ENCODE measurements around the gene ISL2. TPM values are rescaled to one million over a fixed set of nuclear protein-coding genes. Genes with fewer than 3 reads are reported as not detected.

ISL2 gene
- total RNA-seq, 4 donors from 2014 or later: 1.3 to 1.4 TPM; not detected in 2

DNA sequence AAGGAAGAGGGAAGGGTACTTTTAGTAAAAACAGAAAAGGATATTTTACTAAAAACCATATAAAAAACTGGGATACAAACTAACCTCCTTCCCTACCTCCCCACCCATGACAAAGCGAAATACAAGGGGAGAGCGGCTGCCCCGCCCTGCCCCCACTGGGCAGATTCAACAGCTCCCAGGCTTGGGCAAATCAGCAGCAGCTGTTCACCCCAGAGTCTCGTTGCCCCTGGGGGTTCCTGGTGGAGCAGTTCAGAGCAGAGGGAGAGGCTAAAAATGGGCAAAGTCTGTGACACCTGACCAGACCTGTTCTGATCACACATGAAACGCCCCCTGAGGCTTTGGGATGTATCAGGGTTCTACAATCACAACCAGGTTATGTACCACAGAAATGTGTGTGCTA lies 22.8 kb upstream of the ISL2 start:
- TF ChIP-seq, protein P1, sequence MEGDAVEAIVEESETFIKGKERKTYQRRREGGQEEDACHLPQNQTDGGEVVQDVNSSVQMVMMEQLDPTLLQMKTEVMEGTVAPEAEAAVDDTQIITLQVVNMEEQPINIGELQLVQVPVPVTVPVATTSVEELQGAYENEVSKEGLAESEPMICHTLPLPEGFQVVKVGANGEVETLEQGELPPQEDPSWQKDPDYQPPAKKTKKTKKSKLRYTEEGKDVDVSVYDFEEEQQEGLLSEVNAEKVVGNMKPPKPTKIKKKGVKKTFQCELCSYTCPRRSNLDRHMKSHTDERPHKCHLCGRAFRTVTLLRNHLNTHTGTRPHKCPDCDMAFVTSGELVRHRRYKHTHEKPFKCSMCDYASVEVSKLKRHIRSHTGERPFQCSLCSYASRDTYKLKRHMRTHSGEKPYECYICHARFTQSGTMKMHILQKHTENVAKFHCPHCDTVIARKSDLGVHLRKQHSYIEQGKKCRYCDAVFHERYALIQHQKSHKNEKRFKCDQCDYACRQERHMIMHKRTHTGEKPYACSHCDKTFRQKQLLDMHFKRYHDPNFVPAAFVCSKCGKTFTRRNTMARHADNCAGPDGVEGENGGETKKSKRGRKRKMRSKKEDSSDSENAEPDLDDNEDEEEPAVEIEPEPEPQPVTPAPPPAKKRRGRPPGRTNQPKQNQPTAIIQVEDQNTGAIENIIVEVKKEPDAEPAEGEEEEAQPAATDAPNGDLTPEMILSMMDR (IDR thresholded peaks at IDR 0.05): no peak
- TF ChIP-seq EP300 (IDR thresholded peaks at IDR 0.05; ENCODE audit: low read depth) (no peak), POLR2A (IDR thresholded peaks at IDR 0.05) (no peak), POLR2AphosphoS5 (IDR thresholded peaks at IDR 0.05) (no peak)
- Histone ChIP-seq H3K9me3 (no peaks in the 10 kb centered on the region), H3K27me3 (no peaks in the 10 kb centered on the region), H3K36me3 (no peaks in the 10 kb centered on the region), H3K27ac (no peak overlapping the region), H3K4me3 (no peak overlapping the region), H3K4me1 (peaks cover 3 to 21% (median 10%) of the 10 kb centered on the region in 4 donors)
- no peak for DNase-seq
- 79 to 80% methylated on average over 1 to 5 of the region's 5 CpGs for WGBS, 2 donors (ENCODE audit: low coverage in 1 of 2)
- in situ Hi-C loops (cut with MboI; ENCODE audit: low pct_ligation_motif_present in 1 of 4, low pct_unique_long_range_greater_than_20kb in 1 of 4, low sequenced_read_pairs in 3 of 4): no loop called here
- intact Hi-C loops (cut with DNase I; ENCODE audit: low total_unique reads): no loop called here

DNA sequence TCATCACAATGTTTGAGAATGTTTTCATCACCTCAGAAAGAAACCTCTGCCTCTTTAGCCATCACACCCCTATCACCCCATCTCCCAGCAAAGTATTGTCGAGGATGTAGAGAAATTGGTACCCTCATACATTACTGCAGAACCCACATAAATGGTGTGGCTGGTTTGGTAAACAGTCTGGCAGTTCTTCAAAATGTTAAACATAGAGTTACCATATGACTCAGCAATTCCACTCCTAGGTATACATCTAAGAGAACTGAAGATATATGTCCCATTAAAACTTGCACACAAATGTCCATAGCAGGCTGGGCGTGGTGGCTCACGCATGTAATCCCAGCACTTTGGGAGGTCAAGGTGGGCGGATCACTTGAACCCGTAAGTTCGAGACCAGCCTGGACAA lies 16.6 kb upstream of the ISL2 start:
- Histone ChIP-seq H3K36me3 (no peaks in the 10 kb centered on the region), H3K27me3 (peaks cover 28% of the 10 kb centered on the region), H3K9me3 (no peaks in the 10 kb centered on the region), H3K27ac (no peak overlapping the region), H3K4me3 (no peak overlapping the region), H3K4me1 (no peaks in the 10 kb centered on the region)
- TF ChIP-seq POLR2AphosphoS5 (IDR thresholded peaks at IDR 0.05): no peak
- TF ChIP-seq, protein P1 (IDR thresholded peaks at IDR 0.05): no peak
- no peak for TF ChIP-seq EP300 (IDR thresholded peaks at IDR 0.05; ENCODE audit: low read depth)
- TF ChIP-seq POLR2A (IDR thresholded peaks at IDR 0.05): no peak
- in situ Hi-C loops (cut with MboI; ENCODE audit: low pct_ligation_motif_present in 1 of 4, low pct_unique_long_range_greater_than_20kb in 1 of 4, low sequenced_read_pairs in 3 of 4): no loop called here
- no peak for DNase-seq
- intact Hi-C loops (cut with DNase I; ENCODE audit: low total_unique reads): no loop called here
- 91% methylated on average over 6 of the region's 6 CpGs; no CpG with 5 or more reads in 1 of the 2 donors for WGBS, 2 donors (ENCODE audit: low coverage in 1 of 2)

DNA sequence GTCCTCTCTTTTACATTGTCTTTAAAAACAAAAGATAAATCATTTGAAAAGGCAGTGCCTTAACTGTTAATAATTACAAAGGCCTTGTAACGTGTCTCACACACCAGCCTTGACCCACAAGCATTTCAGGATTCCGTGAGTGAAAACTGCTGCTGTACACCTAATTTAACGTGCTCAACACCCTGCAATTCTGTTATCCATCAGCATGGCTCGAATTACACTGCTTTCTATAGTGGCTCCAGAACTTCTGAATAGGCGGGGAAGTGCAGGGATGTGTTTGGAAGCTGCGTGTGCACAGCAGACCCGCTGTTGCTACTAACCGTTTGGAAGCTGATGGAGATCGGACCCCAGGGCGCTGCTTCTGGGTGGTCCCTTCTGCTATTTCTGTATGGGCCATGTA lies 15.4 kb upstream of the ISL2 start:
- intact Hi-C loops (cut with DNase I; ENCODE audit: low total_unique reads): no loop called here
- H3K27ac ChIP-seq: no peak overlapping the region
- no peaks in the 10 kb centered on the region for H3K4me1 ChIP-seq
- H3K36me3 ChIP-seq: no peaks in the 10 kb centered on the region
- H3K27me3 ChIP-seq: peaks cover 29% of the 10 kb centered on the region
- WGBS, 2 donors (ENCODE audit: low coverage in 1 of 2): 71 to 79% methylated on average over 5 to 10 of the region's 10 CpGs
- no peak overlapping the region for H3K4me3 ChIP-seq
- DNase-seq: no peak
- H3K9me3 ChIP-seq: no peaks in the 10 kb centered on the region
- TF ChIP-seq POLR2A (IDR thresholded peaks at IDR 0.05): no peak
- TF ChIP-seq, protein P1 (IDR thresholded peaks at IDR 0.05): no peak
- TF ChIP-seq POLR2AphosphoS5 (IDR thresholded peaks at IDR 0.05): no peak
- no peak for TF ChIP-seq EP300 (IDR thresholded peaks at IDR 0.05; ENCODE audit: low read depth)
- in situ Hi-C loops (cut with MboI; ENCODE audit: low pct_ligation_motif_present in 1 of 4, low pct_unique_long_range_greater_than_20kb in 1 of 4, low sequenced_read_pairs in 3 of 4): no loop called here

DNA sequence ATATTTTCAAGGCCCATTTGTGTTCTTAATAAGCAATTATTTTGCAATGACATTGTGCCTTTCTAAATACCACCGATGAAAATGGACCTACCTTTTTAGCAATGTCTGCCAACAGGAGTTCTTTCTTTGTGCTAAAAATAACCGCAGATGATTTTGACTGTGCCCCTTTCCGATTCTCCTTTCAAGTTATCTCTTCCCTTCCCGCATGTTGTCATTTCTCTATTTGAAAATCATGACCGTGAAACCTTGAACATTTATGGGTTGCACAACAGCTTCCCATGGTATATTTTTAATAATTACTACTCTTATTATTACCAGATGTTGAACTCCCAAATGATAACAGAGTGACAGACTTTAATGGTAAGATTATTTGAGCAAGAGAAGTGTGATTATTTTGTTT lies 15.0 kb upstream of the ISL2 start:
- Histone ChIP-seq H3K27me3 (peaks cover 29% of the 10 kb centered on the region), H3K36me3 (no peaks in the 10 kb centered on the region), H3K9me3 (no peaks in the 10 kb centered on the region), H3K4me1 (no peaks in the 10 kb centered on the region), H3K27ac (no peak overlapping the region), H3K4me3 (no peak overlapping the region)
- WGBS, 2 donors (ENCODE audit: low coverage in 1 of 2): 78 to 84% methylated on average over 5 of the region's 5 CpGs
- intact Hi-C loops (cut with DNase I; ENCODE audit: low total_unique reads) (no loop called here), in situ Hi-C loops (cut with MboI; ENCODE audit: low pct_ligation_motif_present in 1 of 4, low pct_unique_long_range_greater_than_20kb in 1 of 4, low sequenced_read_pairs in 3 of 4) (no loop called here)
- DNase-seq: no peak
- TF ChIP-seq EP300 (IDR thresholded peaks at IDR 0.05; ENCODE audit: low read depth) (no peak), POLR2A (IDR thresholded peaks at IDR 0.05) (no peak), POLR2AphosphoS5 (IDR thresholded peaks at IDR 0.05) (no peak)
- TF ChIP-seq, protein P1 (IDR thresholded peaks at IDR 0.05): no peak
